Measurements from ENCODE around the gene N4BP2L1. TPM values are rescaled to one million over a fixed set of nuclear protein-coding genes. Genes with fewer than 3 reads are reported as not detected.

Gene N4BP2L1
- total RNA-seq, 2 experiments from 2014 or later = 22.1 to 24.0 TPM

- intact Hi-C loops (cut with micrococcal nuclease) = no loop called here
- Mint-ChIP-seq H3K27ac (peak overlapping the region; percentile 32), H3K36me3 (peaks cover 13% of the 10 kb centered on the region), H3K4me3 (no peak overlapping the region), H3K27me3 (no peaks in the 10 kb centered on the region), H3K9me3 (no peaks in the 10 kb centered on the region), H3K4me1 (ENCODE audit: low read depth) (peaks cover 23% of the 10 kb centered on the region)
- ChIA-PET POLR2A (interaction anchor here (0.5 kb wide), 1 partner anchor 80 kb away, joined by 3 read pairs; no protein-coding TSS in a partner anchor), CTCF (interaction anchor here (1.0 kb wide), 1 partner anchor 151 kb away, joined by 3 read pairs; no protein-coding TSS in a partner anchor)
- no peak for DNase-seq
Measured at GRCh38 chr13:32430018-32430747, 2.3 kb upstream of the N4BP2L1 start.

- H3K9me3 Mint-ChIP-seq = no peaks in the 10 kb centered on the region
- H3K27me3 Mint-ChIP-seq = no peaks in the 10 kb centered on the region
- ChIA-PET CTCF (interaction anchor here (1.0 to 1.5 kb wide), 4 partner anchors 10 to 152 kb away, joined by 3 to 6 read pairs (median 6); no protein-coding TSS in a partner anchor), POLR2A (interaction anchor here (5.3 kb wide), 1 partner anchor 114 kb away, joined by 38 read pairs; the partner anchor contains the start of genes BRCA2 and ZAR1L)
- H3K27ac Mint-ChIP-seq = no peak overlapping the region
- intact Hi-C loops (cut with micrococcal nuclease) = loop anchor here (5.0 kb wide), 4 partner anchors 223 to 1812 kb away; partner anchors contain the start of gene USPL1
- peaks cover 26% of the 10 kb centered on the region for H3K4me1 Mint-ChIP-seq (ENCODE audit: low read depth)
- DNase-seq = no peak
- H3K4me3 Mint-ChIP-seq = no peak overlapping the region
- H3K36me3 Mint-ChIP-seq = peaks cover 15% of the 10 kb centered on the region
Measured at GRCh38 chr13:32429433-32429909, 1.5 kb upstream of the N4BP2L1 start.

- peaks cover 19% of the 10 kb centered on the region for H3K36me3 Mint-ChIP-seq
- intact Hi-C loops (cut with micrococcal nuclease) = loop anchor here (1.0 to 5.0 kb wide), 7 partner anchors 109 to 1812 kb away; partner anchors contain the start of genes BRCA2, N4BP2L2, USPL1 and ZAR1L
- peak; percentile 19 for DNase-seq
- CTCF ChIA-PET = interaction anchor here (1.0 to 2.4 kb wide), 8 partner anchors 11 to 157 kb away, joined by 3 to 8 read pairs (median 4); partner anchors contain the start of gene PDS5B
- peaks cover 32% of the 10 kb centered on the region for H3K4me1 Mint-ChIP-seq (ENCODE audit: low read depth)
- no peaks in the 10 kb centered on the region for H3K27me3 Mint-ChIP-seq
- H3K27ac Mint-ChIP-seq = peak overlapping the region; percentile 92
- POLR2A ChIA-PET = interaction anchor here (0.6 to 5.3 kb wide), 9 partner anchors 12 to 207 kb away, joined by 3 to 38 read pairs (median 4); partner anchors contain the start of genes BRCA2, N4BP2L2, PDS5B and ZAR1L
- no peaks in the 10 kb centered on the region for H3K9me3 Mint-ChIP-seq
- peak overlapping the region; percentile 77 for H3K4me3 Mint-ChIP-seq
Measured at GRCh38 chr13:32428581-32429432, 877 bp upstream of the N4BP2L1 start.

- peak overlapping the region; percentile 96 for H3K27ac Mint-ChIP-seq
- ChIA-PET CTCF (interaction anchor here (0.6 to 2.4 kb wide), 4 partner anchors 18 to 159 kb away, joined by 3 to 8 read pairs (median 4); partner anchors contain the start of gene PDS5B), POLR2A (interaction anchor here (1.0 to 5.3 kb wide), 9 partner anchors 18 to 1252 kb away, joined by 3 to 38 read pairs (median 4); partner anchors contain the start of genes BRCA2, N4BP2L2, PDS5B and ZAR1L)
- H3K27me3 Mint-ChIP-seq = no peaks in the 10 kb centered on the region
- intact Hi-C loops (cut with micrococcal nuclease) = loop anchor here (1.0 to 5.0 kb wide), 7 partner anchors 12 to 1810 kb away; partner anchors contain the start of gene USPL1
- peaks cover 29% of the 10 kb centered on the region for H3K36me3 Mint-ChIP-seq
- peak overlapping the region; percentile 88 for H3K4me3 Mint-ChIP-seq
- H3K9me3 Mint-ChIP-seq = no peaks in the 10 kb centered on the region
- DNase-seq = peak; percentile 74
- H3K4me1 Mint-ChIP-seq (ENCODE audit: low read depth) = peaks cover 41% of the 10 kb centered on the region
Measured at GRCh38 chr13:32426990-32427851, 709 bp downstream of the N4BP2L1 start.

GRCh38 chr13:32426191-32426989 lies 1.5 kb downstream of the N4BP2L1 start:
- intact Hi-C loops (cut with micrococcal nuclease) = loop anchor here (1.0 to 5.0 kb wide), 7 partner anchors 11 to 1809 kb away; partner anchors contain the start of gene USPL1
- H3K9me3 Mint-ChIP-seq = no peaks in the 10 kb centered on the region
- peak; percentile 50 for DNase-seq
- peaks cover 33% of the 10 kb centered on the region for H3K36me3 Mint-ChIP-seq
- H3K27me3 Mint-ChIP-seq = no peaks in the 10 kb centered on the region
- H3K4me3 Mint-ChIP-seq = peak overlapping the region; percentile 88
- peak overlapping the region; percentile 96 for H3K27ac Mint-ChIP-seq
- ChIA-PET POLR2A (interaction anchor here (1.2 to 5.3 kb wide), 4 partner anchors 18 to 1253 kb away, joined by 3 to 38 read pairs (median 5); partner anchors contain the start of genes BRCA2, PDS5B and ZAR1L), CTCF (interaction anchor here (1.2 to 2.4 kb wide), 3 partner anchors 12 to 155 kb away, joined by 3 to 8 read pairs (median 6); no protein-coding TSS in a partner anchor)
- peaks cover 41% of the 10 kb centered on the region for H3K4me1 Mint-ChIP-seq (ENCODE audit: low read depth)

- CTCF ChIA-PET = interaction anchor here (1.2 kb wide), 2 partner anchors 10 to 119 kb away, joined by 3 to 6 read pairs; no protein-coding TSS in a partner anchor
- no peak for DNase-seq
- Mint-ChIP-seq H3K36me3 (peaks cover 42% of the 10 kb centered on the region), H3K4me3 (peak overlapping the region; percentile 17), H3K9me3 (peaks cover 5% of the 10 kb centered on the region), H3K4me1 (ENCODE audit: low read depth) (peaks cover 40% of the 10 kb centered on the region), H3K27ac (peak overlapping the region; percentile 20), H3K27me3 (no peaks in the 10 kb centered on the region)
- intact Hi-C loops (cut with micrococcal nuclease) = loop anchor here (5.0 kb wide), 4 partner anchors 227 to 1808 kb away; partner anchors contain the start of gene USPL1
- POLR2A ChIA-PET = interaction anchor here (2.0 to 5.3 kb wide), 2 partner anchors 16 to 109 kb away, joined by 6 to 38 read pairs; partner anchors contain the start of genes BRCA2 and ZAR1L
Measured at GRCh38 chr13:32425158-32425557, 2.8 kb downstream of the N4BP2L1 start.

DNA sequence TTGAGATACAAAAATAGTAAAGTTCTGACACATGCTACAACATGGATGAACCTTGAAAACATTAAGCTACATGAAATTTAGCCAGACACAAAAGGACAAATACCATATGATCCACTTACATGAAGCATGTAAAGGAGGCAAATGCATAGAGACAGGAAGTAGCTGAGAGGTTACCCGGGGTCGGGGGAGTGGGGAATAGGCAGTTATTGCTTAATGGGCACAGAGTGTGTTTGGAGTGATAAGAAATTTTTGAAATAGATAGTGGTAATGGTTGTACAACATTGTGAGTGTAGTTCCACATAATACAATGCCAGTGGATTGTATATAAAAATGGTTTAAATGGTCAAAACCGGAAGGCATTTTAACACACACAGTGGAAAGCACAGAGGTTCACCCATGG lies 4.3 kb downstream of the N4BP2L1 start:
- Mint-ChIP-seq H3K27me3 (no peaks in the 10 kb centered on the region), H3K27ac (no peak overlapping the region), H3K36me3 (peaks cover 55% of the 10 kb centered on the region), H3K4me1 (ENCODE audit: low read depth) (peaks cover 32% of the 10 kb centered on the region), H3K9me3 (peaks cover 17% of the 10 kb centered on the region), H3K4me3 (no peak overlapping the region)
- DNase-seq = no peak
- intact Hi-C loops (cut with micrococcal nuclease) = no loop called here
- CTCF ChIA-PET = no interaction called here
- POLR2A ChIA-PET = interaction anchor here (0.6 to 1.3 kb wide), 2 partner anchors 15 to 17 kb away, joined by 3 to 4 read pairs; no protein-coding TSS in a partner anchor

GRCh38 chr13:32419862-32420261 lies 8.1 kb downstream of the N4BP2L1 start:
- H3K36me3 Mint-ChIP-seq = peaks cover 51% of the 10 kb centered on the region
- POLR2A ChIA-PET = no interaction called here
- no peaks in the 10 kb centered on the region for H3K27me3 Mint-ChIP-seq
- no peak overlapping the region for H3K4me3 Mint-ChIP-seq
- H3K27ac Mint-ChIP-seq = no peak overlapping the region
- CTCF ChIA-PET = no interaction called here
- peaks cover 16% of the 10 kb centered on the region for H3K4me1 Mint-ChIP-seq (ENCODE audit: low read depth)
- no peak for DNase-seq
- H3K9me3 Mint-ChIP-seq = peaks cover 20% of the 10 kb centered on the region
- intact Hi-C loops (cut with micrococcal nuclease) = no loop called here

GRCh38 chr13:32417995-32418394 lies 9.9 kb downstream of the N4BP2L1 start:
- H3K4me1 Mint-ChIP-seq (ENCODE audit: low read depth) = peaks cover 3% of the 10 kb centered on the region

DNA sequence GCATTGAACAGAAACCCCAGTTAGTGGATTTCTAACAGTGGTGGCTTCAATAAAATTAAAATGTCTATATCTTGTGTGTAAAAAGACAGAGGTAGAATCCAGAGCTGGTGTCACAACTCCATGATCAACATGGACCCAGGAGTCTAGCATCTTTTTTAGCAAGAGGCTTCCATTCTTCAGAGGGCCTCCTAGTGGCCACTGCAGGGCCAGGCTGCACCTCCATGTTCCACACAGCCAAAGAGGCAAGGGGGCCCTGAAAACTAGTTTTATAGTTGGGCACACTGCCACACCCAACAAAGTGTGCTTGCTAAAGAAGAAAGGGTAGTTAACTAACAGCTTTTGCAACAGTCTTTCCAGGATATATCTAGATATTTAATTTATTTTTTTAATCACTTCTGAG lies 12.9 kb downstream of the N4BP2L1 start:
- intact Hi-C loops (cut with micrococcal nuclease) = loop anchor here (1.0 kb wide), 1 partner anchor 11 kb away; no protein-coding TSS in a partner anchor
- H3K36me3 Mint-ChIP-seq = peaks cover 22% of the 10 kb centered on the region
- H3K27me3 Mint-ChIP-seq = no peaks in the 10 kb centered on the region
- H3K27ac Mint-ChIP-seq = no peak overlapping the region
- peaks cover 2% of the 10 kb centered on the region for H3K4me1 Mint-ChIP-seq (ENCODE audit: low read depth)
- H3K4me3 Mint-ChIP-seq = no peak overlapping the region
- peaks cover 13% of the 10 kb centered on the region for H3K9me3 Mint-ChIP-seq
- peak; percentile 37 for DNase-seq
- POLR2A ChIA-PET = no interaction called here
- CTCF ChIA-PET = interaction anchor here (0.8 to 2.0 kb wide), 6 partner anchors 10 to 239 kb away, joined by 3 to 6 read pairs (median 4); no protein-coding TSS in a partner anchor

More at GRCh38 chr13:32417995-32418394, 9.9 kb downstream of the N4BP2L1 start:
- H3K27me3 Mint-ChIP-seq = no peaks in the 10 kb centered on the region
- H3K4me3 Mint-ChIP-seq = no peak overlapping the region
- intact Hi-C loops (cut with micrococcal nuclease) = no loop called here
- H3K9me3 Mint-ChIP-seq = peaks cover 20% of the 10 kb centered on the region
- ChIA-PET CTCF (no interaction called here), POLR2A (no interaction called here)
- no peak overlapping the region for H3K27ac Mint-ChIP-seq
- H3K36me3 Mint-ChIP-seq = peaks cover 41% of the 10 kb centered on the region
- no peak for DNase-seq
